Mucosa of descending colon (tissue), 3 donors: ENCODE results near the gene MIOX. TPM values are rescaled to one million over a fixed set of nuclear protein-coding genes. Genes with fewer than 3 reads are reported as not detected.
A peak's percentile ranks its signal among the peaks of the same experiment; 100 is the strongest.
"Not testable (repeated sequence)": the region's sequence is repeated elsewhere in the genome, so short reads cannot be mapped to it uniquely, and the experiment has no call there.

Experiments used
- ATAC-seq: fragments of 200-7000 bp; cut with Tn5 transposase; one replicate; pipeline ENCODE4 v1.9.1; 2020; ENCODE audit warnings: mild to moderate bottlenecking, moderate library complexity
- DNase-seq, 3 donors: peaks; one replicate each; pipeline ENCODE4 v3.0.0-alpha.2; 2020
- H3K36me3 ChIP-seq: fragments of 200-600 bp; one replicate; pipeline ENCODE4 v1.8.0; 2021; ENCODE audit warnings: low read depth, mild to moderate bottlenecking
- H3K4me1 ChIP-seq: fragments of 200-600 bp; one replicate; pipeline ENCODE4 v1.8.0; 2021; ENCODE audit warnings: low read depth, mild to moderate bottlenecking
- H3K4me3 ChIP-seq: fragments of 200-600 bp; one replicate; pipeline ENCODE4 v1.8.0; 2021; ENCODE audit warnings: mild to moderate bottlenecking
- H3K9me3 ChIP-seq: fragments of 200-600 bp; one replicate; pipeline ENCODE4 v1.8.0; 2021; ENCODE audit warnings: mild to moderate bottlenecking
- CTCF ChIP-seq: fragments of 200-600 bp; IDR thresholded peaks from one replicate; pipeline ENCODE4 v1.8.0; 2022; ENCODE audit warnings: antibody characterized with exemption, mild to moderate bottlenecking
- intact Hi-C, 2 donors: fragments of 100-400 bp; cut with DNase I in 1 of 2; cut with micrococcal nuclease in 1 of 2; formaldehyde crosslinking; loops; one replicate each; pipeline versions ENCODE4 v1.11.0 to v1.11.1; 2022; cut with DNase I, micrococcal nuclease
- total RNA-seq, 3 donors: library from RNA; stranded (reverse); fragmentation: NEBNext Ultra II Directional in 2 of 3; extraction: Animal tissue kit (Norgen Biotek cat#: 25700) in 2 of 3; gene quantifications; one replicate each; pipeline versions ENCODE4 v1.2.1 to v1.2.4, GENCODE V29; 2021 to 2023
- donor health status: DM: no; HTN: no; CAD: no; lungs with moderate emphysema.
- donor health status: DM: no; HTN: no; CAD: no.
- donor health status: DM: no; HTN: yes; CAD: no.

MIOX gene
- total RNA-seq, 3 donors from 2014 or later: not detected

- intact Hi-C loops: no loop called here
- Histone ChIP-seq H3K9me3 (no peaks in the 10 kb centered on the region), H3K4me1 (peaks cover 34% of the 10 kb centered on the region), H3K4me3 (peak overlapping the region; percentile 36), H3K36me3 (no peaks in the 10 kb centered on the region)
- TF ChIP-seq CTCF: no peak
- DNase-seq: no peak
- ATAC-seq: peak; percentile 1
Measured at GRCh38 chr22:50530580-50530876, 43.9 kb downstream of the MIOX start.

- no peak for TF ChIP-seq CTCF
- H3K9me3 ChIP-seq: no peaks in the 10 kb centered on the region
- peak; percentile 92 to 97 (median 93) for DNase-seq
- H3K36me3 ChIP-seq: no peaks in the 10 kb centered on the region
- H3K4me1 ChIP-seq: peaks cover 34% of the 10 kb centered on the region
- peak; percentile 63 for ATAC-seq
- H3K4me3 ChIP-seq: peak overlapping the region; percentile 36
- intact Hi-C loops: no loop called here
Measured at GRCh38 chr22:50530877-50531545, 44.4 kb downstream of the MIOX start.

GRCh38 chr22:50531546-50531961 lies 44.9 kb downstream of the MIOX start:
- Histone ChIP-seq H3K4me3 (peak overlapping the region; percentile 19), H3K9me3 (no peaks in the 10 kb centered on the region), H3K4me1 (peaks cover 34% of the 10 kb centered on the region), H3K36me3 (no peaks in the 10 kb centered on the region)
- DNase-seq: peak; percentile 72 to 88 (median 83)
- peak; percentile 58 for ATAC-seq
- intact Hi-C loops: no loop called here
- TF ChIP-seq CTCF: no peak

GRCh38 chr22:50531962-50532674 lies 45.5 kb downstream of the MIOX start:
- TF ChIP-seq CTCF: no peak
- ATAC-seq (peak; percentile 52), DNase-seq (peak; percentile 85 to 89 (median 87))
- intact Hi-C loops: no loop called here
- peaks cover 30% of the 10 kb centered on the region for H3K4me1 ChIP-seq
- H3K4me3 ChIP-seq: peak overlapping the region; percentile 19
- H3K9me3 ChIP-seq: no peaks in the 10 kb centered on the region
- no peaks in the 10 kb centered on the region for H3K36me3 ChIP-seq

GRCh38 chr22:50532824-50533796 lies 46.5 kb downstream of the MIOX start:
- ATAC-seq: no peak
- TF ChIP-seq CTCF: no peak
- H3K4me1 ChIP-seq: peaks cover 22% of the 10 kb centered on the region
- H3K36me3 ChIP-seq: no peaks in the 10 kb centered on the region
- no peaks in the 10 kb centered on the region for H3K9me3 ChIP-seq
- no peak overlapping the region for H3K4me3 ChIP-seq
- peak in 1 of 3 donors; percentile 25 for DNase-seq
- intact Hi-C loops: no loop called here

- H3K4me1 ChIP-seq: peaks cover 25% of the 10 kb centered on the region
- intact Hi-C loops, H3K36me3 ChIP-seq, H3K9me3 ChIP-seq, ATAC-seq, H3K4me3 ChIP-seq: not testable (repeated sequence)
- peak in 2 of 3 donors; percentile 41 to 62 for DNase-seq
Measured at GRCh38 chr22:50533856-50534711, 47.4 kb downstream of the MIOX start.
